Measurements from ENCODE around the gene BCDIN3D. TPM values are rescaled to one million over a fixed set of nuclear protein-coding genes. Genes with fewer than 3 reads are reported as not detected.

The BCDIN3D gene
- total RNA-seq, 1 experiment from 2014 or later: 4.5 TPM

DNA sequence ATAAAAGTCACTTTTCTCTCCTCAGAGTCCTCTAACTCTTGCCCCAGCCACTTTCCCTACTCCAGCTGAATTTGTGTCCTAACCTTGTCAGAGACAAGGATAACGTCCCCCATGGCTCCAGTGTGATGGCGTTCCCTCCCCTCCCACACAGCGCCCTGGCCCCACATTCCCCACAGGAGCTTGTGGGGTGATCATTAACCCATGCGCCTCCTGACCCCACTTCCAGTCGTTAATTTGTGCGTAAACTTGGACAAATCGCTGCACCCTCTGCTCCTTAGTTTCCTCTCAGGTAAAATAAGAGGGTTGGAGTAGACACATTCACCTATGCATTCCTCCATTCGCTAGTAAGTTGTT is 22.9 kb upstream of the BCDIN3D start:
- Histone ChIP-seq H3K36me3 (ENCODE audit: low read depth, low read length) (no peaks in the 10 kb centered on the region), H3K4me1 (ENCODE audit: insufficient read depth, low read length) (peaks cover 8% of the 10 kb centered on the region), H2AFZ (ENCODE audit: low read length) (no peak overlapping the region), H3K9me2 (replicated peaks; ENCODE audit: low read length) (no peaks in the 10 kb centered on the region), H3K4me2 (ENCODE audit: low read length) (no peak overlapping the region), H3K9me3 (ENCODE audit: low read length) (no peaks in the 10 kb centered on the region), H3F3A (ENCODE audit: low read length, unreplicated experiment) (no peaks in the 10 kb centered on the region), H3K9ac (ENCODE audit: low read length) (no peak overlapping the region), H3K27ac (ENCODE audit: low read length) (no peak overlapping the region), H3K4me3 (ENCODE audit: low read length) (no peak overlapping the region), H3K79me2 (ENCODE audit: low read length) (no peaks in the 10 kb centered on the region), H3K27me3 (ENCODE audit: low read length) (no peaks in the 10 kb centered on the region), H4K20me1 (ENCODE audit: low read length) (no peaks in the 10 kb centered on the region)
- ChIA-PET CTCF (interaction anchor here (0.5 to 2.1 kb wide), 2 partner anchors 205 to 529 kb away, joined by 6 to 9 read pairs; no protein-coding TSS in a partner anchor), POLR2A (ENCODE audit: unreplicated experiment) (no interaction called here)
- DNase-seq: no peak
- intact Hi-C loops (cut with micrococcal nuclease): loop anchor here (10.0 kb wide), 1 partner anchor 99 kb away; the partner anchor contains the start of gene AQP5
- ATAC-seq: no peak
- TF ChIP-seq EZH2phosphoT487 (IDR thresholded peaks at IDR 0.05; ENCODE audit: borderline replicate concordance, low read length): no peak
- TF ChIP-seq EZH2 (IDR thresholded peaks at IDR 0.05; ENCODE audit: low read length, unreplicated experiment): no peak
- TF ChIP-seq, protein P1, sequence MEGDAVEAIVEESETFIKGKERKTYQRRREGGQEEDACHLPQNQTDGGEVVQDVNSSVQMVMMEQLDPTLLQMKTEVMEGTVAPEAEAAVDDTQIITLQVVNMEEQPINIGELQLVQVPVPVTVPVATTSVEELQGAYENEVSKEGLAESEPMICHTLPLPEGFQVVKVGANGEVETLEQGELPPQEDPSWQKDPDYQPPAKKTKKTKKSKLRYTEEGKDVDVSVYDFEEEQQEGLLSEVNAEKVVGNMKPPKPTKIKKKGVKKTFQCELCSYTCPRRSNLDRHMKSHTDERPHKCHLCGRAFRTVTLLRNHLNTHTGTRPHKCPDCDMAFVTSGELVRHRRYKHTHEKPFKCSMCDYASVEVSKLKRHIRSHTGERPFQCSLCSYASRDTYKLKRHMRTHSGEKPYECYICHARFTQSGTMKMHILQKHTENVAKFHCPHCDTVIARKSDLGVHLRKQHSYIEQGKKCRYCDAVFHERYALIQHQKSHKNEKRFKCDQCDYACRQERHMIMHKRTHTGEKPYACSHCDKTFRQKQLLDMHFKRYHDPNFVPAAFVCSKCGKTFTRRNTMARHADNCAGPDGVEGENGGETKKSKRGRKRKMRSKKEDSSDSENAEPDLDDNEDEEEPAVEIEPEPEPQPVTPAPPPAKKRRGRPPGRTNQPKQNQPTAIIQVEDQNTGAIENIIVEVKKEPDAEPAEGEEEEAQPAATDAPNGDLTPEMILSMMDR (conservative IDR thresholded peaks at IDR 0.05; ENCODE audit: low read depth, low read length): no peak
- no TSS peak for BruUV-seq (replicated peaks)

DNA sequence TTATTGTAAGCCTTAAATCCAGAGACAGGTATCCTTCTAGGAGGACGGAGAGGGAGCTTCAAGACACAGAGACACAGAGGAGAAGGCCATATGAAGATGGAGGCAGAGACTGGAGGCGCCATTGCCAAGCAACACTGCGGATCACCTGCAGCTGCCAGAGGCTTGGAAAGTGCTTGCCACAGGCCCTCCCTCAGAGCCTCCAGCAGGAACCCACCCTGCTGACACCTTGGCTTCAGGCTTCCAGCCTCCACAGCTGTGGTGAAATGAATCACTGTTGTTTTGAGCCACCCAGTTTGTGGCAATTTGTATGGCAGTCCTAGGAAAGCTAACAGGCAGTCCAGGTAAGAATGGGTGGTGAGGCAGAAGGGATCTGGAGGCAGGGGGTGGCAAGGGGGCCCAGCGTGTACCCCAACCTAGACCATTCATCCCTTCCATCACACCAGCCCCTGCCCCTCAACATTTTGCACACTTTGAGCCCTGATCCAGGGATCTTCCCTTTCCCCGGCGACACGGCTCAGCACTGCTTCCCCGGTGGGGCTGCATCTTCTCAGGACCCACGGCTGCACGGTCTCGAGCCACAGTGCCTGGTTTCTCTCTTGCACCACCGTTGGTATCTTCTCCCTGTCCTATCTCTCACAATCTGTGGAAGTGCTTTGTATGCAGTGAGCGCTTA is 22.3 kb upstream of the BCDIN3D start:
- ChIA-PET CTCF (interaction anchor here (0.5 kb wide), 1 partner anchor 530 kb away, joined by 6 read pairs; no protein-coding TSS in a partner anchor), POLR2A (ENCODE audit: unreplicated experiment) (no interaction called here)
- Histone ChIP-seq H3K27me3 (ENCODE audit: low read length) (no peaks in the 10 kb centered on the region), H3K9me3 (ENCODE audit: low read length) (no peaks in the 10 kb centered on the region), H3K27ac (ENCODE audit: low read length) (no peak overlapping the region), H3K4me1 (ENCODE audit: insufficient read depth, low read length) (peaks cover 8% of the 10 kb centered on the region), H3K4me2 (ENCODE audit: low read length) (no peak overlapping the region), H4K20me1 (ENCODE audit: low read length) (no peaks in the 10 kb centered on the region), H3K9me2 (replicated peaks; ENCODE audit: low read length) (no peaks in the 10 kb centered on the region), H3K4me3 (ENCODE audit: low read length) (no peak overlapping the region), H3F3A (ENCODE audit: low read length, unreplicated experiment) (no peaks in the 10 kb centered on the region), H3K36me3 (ENCODE audit: low read depth, low read length) (no peaks in the 10 kb centered on the region), H3K9ac (ENCODE audit: low read length) (no peak overlapping the region), H2AFZ (ENCODE audit: low read length) (no peak overlapping the region), H3K79me2 (ENCODE audit: low read length) (no peaks in the 10 kb centered on the region)
- DNase-seq (no peak), ATAC-seq (no peak)
- TF ChIP-seq EZH2phosphoT487 (IDR thresholded peaks at IDR 0.05; ENCODE audit: borderline replicate concordance, low read length) (no peak), EZH2 (IDR thresholded peaks at IDR 0.05; ENCODE audit: low read length, unreplicated experiment) (no peak)
- TF ChIP-seq, protein P1 (conservative IDR thresholded peaks at IDR 0.05; ENCODE audit: low read depth, low read length): no peak
- intact Hi-C loops (cut with micrococcal nuclease): loop anchor here (10.0 kb wide), 1 partner anchor 100 kb away; the partner anchor contains the start of gene AQP5
- BruUV-seq (replicated peaks): no TSS peak

DNA sequence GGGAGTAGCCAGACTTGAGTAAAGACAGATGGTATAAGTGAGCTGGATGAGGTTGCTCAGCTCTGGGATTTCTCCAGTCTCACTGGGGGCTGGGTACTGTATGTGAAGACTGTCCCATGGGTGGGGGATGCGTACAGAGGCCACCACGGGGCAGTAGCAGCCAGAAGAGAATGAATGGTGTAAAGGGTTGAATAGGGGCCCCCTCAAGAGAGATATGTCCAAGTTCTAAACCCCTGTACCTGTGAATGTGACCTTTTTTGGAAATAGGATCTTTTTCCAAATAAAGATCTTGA is 21.8 kb upstream of the BCDIN3D start:
- Histone ChIP-seq H2AFZ (ENCODE audit: low read length) (no peak overlapping the region), H3K36me3 (ENCODE audit: low read depth, low read length) (no peaks in the 10 kb centered on the region), H3K9me3 (ENCODE audit: low read length) (no peaks in the 10 kb centered on the region), H4K20me1 (ENCODE audit: low read length) (no peaks in the 10 kb centered on the region), H3K27me3 (ENCODE audit: low read length) (no peaks in the 10 kb centered on the region), H3F3A (ENCODE audit: low read length, unreplicated experiment) (no peaks in the 10 kb centered on the region), H3K4me2 (ENCODE audit: low read length) (no peak overlapping the region), H3K4me3 (ENCODE audit: low read length) (no peak overlapping the region), H3K4me1 (ENCODE audit: insufficient read depth, low read length) (peaks cover 8% of the 10 kb centered on the region), H3K9ac (ENCODE audit: low read length) (no peak overlapping the region), H3K79me2 (ENCODE audit: low read length) (no peaks in the 10 kb centered on the region), H3K9me2 (replicated peaks; ENCODE audit: low read length) (no peaks in the 10 kb centered on the region), H3K27ac (ENCODE audit: low read length) (no peak overlapping the region)
- ATAC-seq (no peak), DNase-seq (no peak)
- TF ChIP-seq EZH2 (IDR thresholded peaks at IDR 0.05; ENCODE audit: low read length, unreplicated experiment): no peak
- TF ChIP-seq EZH2phosphoT487 (IDR thresholded peaks at IDR 0.05; ENCODE audit: borderline replicate concordance, low read length): no peak
- TF ChIP-seq, protein P1 (conservative IDR thresholded peaks at IDR 0.05; ENCODE audit: low read depth, low read length): no peak
- intact Hi-C loops (cut with micrococcal nuclease): loop anchor here (10.0 kb wide), 1 partner anchor 100 kb away; the partner anchor contains the start of gene AQP5
- ChIA-PET POLR2A (ENCODE audit: unreplicated experiment) (no interaction called here), CTCF (no interaction called here)
- BruUV-seq (replicated peaks): no TSS peak
